ENCODE measurements around the gene ILRUN.

- TF ChIP-seq ZNF280A (IDR thresholded peaks at IDR 0.05; ENCODE audit: low read depth, partially characterized antibody) (no peak), CEBPZ (IDR thresholded peaks at IDR 0.05; ENCODE audit: borderline replicate concordance, low read depth, low read length) (no peak), USF1 (CRISPR knock-in tag; IDR thresholded peaks at IDR 0.05) (no peak)
Measured at GRCh38 chr6:34745277-34746103, 48.9 kb upstream of the ILRUN start.

All from K562 (cell line).